NCI-H446 treated with DMSO at 0.1 percent for 48 hours (cell line): ENCODE measurements around the gene ARFGAP2.
A peak's percentile ranks its signal among the peaks of the same experiment; 100 is the strongest.

Experiments used
- DNase-seq: peaks from one replicate; lab custom pipeline; 2025; lab: John Stamatoyannopoulos, UW

Gene ARFGAP2

DNA sequence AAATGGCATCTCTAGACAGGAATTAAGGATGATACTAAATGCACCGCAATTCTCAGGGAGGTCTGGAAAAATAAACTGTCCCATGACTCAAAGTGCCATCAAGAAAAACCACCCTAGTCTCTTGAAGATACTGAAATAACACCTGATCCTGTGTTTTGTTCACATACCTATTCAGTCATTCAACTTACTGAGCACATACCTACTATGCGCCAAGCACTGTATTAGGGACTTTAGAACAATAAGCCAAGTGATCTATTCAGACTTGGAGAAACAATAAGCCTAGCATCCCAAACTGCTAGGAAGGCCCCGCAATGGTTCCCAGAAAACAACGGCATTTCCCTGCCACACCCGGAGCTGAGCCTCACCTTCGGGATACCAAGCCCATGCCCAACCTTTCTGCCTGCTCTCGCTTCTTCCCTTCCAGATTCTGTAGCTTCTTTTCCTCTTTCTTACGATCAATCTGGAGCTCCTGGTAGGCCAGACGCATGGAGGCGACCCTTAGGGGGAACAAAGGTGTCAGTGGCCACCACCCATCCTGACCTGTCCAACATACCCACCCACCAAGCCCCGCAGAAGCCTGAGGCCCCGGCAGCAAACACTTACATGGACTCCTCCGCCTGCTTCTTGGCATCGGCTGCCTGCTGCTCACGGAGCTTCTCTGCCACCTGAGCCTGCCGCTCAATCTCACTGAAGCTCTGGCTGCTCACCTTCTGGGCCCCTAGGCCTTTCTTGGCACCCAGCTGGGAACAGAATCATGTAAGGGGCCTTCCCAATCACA lies 5.4 kb downstream of the ARFGAP2 start:
- DNase-seq = no peak

DNA sequence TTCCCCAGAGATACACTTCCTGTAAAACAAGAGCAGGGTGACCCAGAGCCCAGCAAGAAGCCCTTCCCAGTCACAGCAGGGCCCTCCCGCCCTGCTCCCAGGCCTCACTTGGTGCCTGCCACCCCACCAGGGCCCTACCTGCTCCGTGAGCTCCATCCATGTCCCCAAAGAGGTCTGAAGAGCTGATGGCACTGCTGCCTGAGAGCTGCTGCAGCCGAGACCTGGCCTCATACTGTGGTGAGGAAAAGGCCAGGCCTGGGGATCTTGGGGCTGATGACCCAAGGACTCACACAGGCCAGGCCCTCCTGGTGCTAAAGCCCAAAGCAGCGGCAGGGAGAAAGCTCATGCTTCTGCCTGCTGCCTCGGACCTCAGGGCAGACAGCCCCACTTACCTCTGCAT lies 10.3 kb downstream of the ARFGAP2 start:
- DNase-seq = no peak

GRCh38 chr11:47165253-47165840 lies 11.3 kb downstream of the ARFGAP2 start:
- DNase-seq = no peak

DNA sequence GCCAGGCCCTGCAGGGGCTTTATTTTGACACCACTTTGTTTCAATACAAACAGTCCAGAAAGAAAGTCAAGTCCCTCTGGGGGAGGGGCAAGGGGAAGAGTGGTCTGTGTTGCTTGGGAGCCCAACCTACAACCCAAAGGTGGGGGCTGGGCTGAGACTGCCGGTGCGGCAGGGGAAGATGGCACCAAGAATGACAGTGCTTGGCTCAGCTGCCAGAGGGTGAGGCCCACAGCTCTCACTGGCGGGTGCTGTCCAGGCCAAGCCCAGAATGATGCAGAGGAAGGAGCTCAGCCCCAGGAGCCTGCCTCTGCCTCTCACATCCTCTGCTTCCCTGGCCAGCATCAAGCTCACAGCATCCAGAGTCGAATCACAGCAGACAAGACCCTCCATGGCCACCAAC lies 12.4 kb downstream of the ARFGAP2 start:
- no peak for DNase-seq

GRCh38 chr11:47163898-47164297 lies 12.8 kb downstream of the ARFGAP2 start:
- DNase-seq = no peak

DNA sequence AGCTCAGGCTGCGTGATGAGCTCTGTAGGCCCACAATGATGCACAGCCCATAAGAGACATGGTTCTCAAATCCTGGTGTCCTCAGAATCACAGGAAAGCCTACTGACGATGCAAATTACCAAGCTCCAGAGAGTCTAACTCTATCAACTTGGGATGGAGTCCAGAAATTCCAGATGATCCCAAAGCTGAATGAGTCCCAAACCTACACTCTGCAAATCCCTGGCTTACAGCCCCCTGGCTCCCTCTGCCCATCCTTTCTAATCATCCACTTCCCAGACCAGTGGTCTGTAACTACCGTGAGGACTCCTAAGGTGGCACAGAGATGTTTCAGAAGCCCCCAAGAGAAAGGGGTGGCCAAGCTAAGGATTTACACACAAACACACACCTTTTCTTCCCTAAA lies 13.5 kb downstream of the ARFGAP2 start:
- DNase-seq = no peak

DNA sequence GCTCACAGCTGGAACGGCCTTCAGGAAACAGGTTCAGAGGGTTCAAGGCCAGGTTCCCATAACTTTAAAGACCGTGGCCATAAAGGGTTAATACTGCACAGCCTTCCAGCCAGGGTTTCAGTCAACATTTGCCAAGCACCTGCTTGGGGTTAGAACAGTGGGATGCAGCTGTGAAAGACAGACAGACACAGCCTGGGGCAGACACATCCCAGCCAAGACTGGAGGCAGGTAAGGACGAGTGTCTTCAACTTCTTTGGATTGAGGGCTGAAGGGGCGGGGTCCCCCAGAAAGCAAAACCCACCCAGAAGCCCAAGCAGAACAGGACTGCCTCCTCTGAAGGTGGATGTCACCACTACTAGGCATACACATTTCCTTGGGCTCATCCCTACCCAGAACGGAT lies 14.3 kb downstream of the ARFGAP2 start:
- no peak for DNase-seq

DNA sequence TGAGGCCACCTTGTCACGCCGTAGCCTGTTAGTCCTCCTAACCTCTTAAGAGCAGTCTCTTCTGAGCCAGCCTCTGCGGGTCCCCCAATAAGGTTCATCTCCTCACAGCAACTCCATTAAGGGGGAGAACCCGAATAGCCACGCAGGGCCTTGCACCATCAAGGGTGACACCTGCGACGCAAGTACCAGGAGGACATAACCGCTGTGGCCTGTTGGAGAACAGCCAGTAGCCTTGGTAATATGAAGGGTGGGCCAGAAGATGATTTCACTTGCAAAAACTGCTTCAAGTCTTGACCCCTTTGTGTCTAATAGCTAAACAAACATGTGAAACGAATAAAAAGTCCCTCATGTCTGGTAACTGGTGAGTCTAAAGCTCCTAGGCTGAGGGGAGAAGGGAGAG lies 14.8 kb downstream of the ARFGAP2 start:
- no peak for DNase-seq

DNA sequence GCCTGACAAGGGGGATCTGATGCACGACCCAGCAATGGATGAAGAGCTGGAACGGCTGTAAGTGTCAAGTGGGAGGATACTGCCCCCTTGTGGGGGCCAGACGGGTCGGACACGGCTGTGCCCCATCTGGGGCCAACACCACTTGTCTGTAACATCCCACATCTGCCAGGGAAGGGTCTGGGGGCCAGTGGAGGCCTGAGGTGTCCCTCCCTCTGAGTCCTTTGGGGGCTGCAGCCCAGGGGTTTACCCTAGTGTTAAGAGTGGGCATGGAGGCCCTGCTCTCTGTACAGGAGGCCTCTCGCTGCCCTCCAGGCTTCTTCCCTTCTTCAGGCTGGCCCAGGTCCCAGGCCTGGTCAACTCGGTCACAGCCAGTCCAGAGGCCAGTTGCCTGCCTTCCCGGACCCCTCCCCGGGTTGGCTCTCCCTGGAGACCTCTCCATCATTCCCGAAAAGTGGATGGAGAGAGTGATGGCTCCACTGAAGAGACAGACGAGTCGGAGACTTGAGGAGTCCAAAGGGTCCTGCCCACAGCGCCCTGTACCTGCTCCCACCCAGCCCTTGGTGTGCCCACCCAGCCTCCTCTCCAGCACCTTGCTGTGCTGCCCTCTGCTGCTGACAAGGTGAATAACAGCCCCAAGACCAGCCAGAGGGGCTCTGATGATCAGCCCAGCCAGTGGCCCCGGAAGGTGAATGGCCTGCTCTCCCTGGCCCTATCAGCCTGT lies 15.4 kb downstream of the ARFGAP2 start:
- peak; percentile 43 for DNase-seq

GRCh38 chr11:47160753-47161133 lies 15.9 kb downstream of the ARFGAP2 start:
- no peak for DNase-seq

GRCh38 chr11:47158242-47158641 lies 18.4 kb downstream of the ARFGAP2 start:
- DNase-seq = no peak

DNA sequence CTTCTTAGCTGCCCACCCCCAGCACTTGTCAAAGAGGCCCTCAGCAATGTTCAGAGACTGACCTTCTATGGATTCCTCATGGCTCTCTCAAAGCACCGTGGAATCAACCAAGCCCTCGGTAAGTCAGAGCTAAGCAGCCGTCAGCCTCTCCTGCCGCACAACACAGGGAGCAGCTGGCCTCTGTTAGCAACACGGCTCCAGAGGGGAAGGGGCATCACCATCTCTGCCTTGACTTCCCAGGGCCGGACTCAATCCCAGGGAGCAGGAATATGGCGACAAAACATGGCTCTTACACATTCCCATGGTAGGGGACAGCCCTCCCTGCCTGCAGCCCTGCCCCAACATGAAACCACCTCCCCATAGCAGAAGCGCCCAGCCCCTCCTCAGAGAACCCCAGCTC lies 18.9 kb downstream of the ARFGAP2 start:
- DNase-seq = no peak

- no peak for DNase-seq
Observed at GRCh38 chr11:47156951-47157350, 19.7 kb downstream of the ARFGAP2 start.

DNA sequence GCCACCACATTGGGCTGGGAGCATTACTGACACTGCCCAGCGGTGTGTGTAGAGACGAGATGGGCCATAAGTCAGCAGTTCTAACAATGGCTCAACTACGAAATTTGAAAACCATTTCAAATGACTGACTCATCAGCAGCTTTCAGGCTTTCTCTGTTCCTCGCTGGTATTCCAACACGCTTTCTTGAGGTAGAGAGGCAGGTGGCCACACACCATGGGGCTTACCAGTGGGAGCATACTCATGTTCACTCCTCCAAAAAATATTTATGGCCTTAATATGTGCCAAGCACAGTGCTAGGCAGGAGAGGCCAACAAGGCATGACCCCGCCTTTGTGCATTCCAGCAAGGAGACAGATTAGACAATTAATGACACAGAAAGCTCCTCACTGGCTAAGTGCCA lies 20.3 kb downstream of the ARFGAP2 start:
- DNase-seq = no peak

- DNase-seq = no peak
Observed at GRCh38 chr11:47155879-47156278, 20.8 kb downstream of the ARFGAP2 start.

DNA sequence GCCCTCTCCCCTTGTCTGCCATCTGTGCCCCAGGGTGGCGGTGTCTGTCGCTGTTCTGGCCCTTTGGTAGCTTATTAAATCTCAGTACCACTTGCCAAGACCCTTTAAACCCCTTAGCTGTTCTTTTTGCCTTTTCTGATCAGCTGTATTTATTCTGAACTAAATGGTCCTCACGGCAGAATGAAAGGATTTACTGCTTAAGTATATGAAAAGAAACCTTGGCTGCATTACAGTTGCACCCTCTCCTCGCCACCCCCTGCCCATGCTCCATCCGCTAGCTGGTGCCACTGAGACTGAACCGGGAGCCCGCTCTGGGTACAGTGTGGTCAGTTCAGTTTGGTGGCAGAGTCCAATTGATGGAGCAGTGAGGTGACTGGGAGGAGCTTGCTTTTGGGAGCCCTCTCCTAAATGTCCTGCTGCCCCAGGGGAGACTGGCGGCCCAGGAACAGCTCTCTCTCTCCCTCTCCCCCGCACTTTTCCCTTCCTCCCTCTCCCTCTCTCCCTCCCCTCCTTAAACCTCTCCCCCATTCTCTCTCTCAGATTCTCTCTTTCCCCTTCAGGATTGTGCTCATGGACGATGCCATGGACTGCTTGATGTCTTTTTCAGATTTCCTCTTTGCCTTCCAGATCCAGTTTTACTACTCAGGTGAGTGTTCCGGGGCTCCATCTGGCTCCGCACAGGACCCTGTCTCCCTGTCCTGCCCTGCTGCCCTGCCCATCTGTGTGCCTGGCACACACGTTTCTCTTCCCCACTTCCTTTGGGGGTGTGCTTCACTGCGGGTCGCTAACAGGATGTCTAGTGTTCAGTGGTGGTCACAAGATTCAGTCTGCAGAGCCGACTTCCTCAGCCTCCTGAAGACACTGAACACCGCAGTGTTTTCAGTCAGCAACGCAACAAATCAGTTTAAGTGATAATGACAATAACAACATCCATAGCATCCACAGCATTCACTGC lies 21.8 kb downstream of the ARFGAP2 start:
- DNase-seq = no peak

DNA sequence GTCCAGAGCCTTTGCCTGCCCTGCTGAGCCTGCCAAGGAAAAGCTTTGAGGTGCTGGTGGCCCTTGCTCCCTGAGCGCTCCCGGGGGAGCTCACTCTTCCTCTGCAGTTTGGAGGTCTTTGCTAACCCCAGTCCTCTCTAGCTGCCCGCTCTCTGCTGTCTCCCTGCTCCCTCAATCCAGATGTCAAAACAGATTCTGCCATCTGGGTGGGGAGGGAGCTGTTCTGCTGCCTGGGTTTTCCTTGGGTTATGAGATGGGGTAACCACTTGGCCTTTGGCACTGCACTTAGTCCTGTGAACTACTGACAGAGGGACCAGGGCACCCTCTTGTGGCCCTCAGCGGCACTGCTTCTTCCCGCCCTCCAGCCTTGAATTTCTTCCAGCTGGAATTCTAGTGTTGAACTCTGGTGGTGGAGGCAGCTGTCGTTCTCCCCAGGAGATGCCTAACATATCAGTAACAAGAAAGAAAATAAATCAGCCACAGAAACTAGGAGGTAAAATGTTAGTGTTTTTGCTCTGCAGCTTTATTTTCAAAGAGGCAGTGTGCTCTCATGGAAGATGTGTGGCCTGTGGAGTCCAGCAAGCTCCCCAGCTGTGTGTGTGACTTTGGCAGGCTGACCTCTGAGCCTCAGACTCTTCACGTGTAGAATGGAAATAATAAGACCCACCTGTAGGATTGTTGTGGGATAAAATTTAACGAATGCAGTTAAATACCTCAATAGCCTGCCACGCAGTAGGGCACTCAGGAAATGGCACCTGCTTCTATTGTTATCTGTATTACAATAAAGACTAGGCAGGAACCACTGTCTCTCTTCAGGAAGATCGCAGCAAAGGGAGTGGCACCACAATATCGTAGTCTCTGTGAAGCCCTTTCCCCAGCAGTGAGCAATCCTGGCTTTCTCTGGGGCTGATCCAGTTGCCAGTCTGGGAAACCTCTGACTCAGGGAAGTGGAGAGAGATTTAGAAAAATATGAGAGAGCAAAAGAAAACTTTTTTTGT lies 23.4 kb downstream of the ARFGAP2 start:
- DNase-seq = peak; percentile 61

DNA sequence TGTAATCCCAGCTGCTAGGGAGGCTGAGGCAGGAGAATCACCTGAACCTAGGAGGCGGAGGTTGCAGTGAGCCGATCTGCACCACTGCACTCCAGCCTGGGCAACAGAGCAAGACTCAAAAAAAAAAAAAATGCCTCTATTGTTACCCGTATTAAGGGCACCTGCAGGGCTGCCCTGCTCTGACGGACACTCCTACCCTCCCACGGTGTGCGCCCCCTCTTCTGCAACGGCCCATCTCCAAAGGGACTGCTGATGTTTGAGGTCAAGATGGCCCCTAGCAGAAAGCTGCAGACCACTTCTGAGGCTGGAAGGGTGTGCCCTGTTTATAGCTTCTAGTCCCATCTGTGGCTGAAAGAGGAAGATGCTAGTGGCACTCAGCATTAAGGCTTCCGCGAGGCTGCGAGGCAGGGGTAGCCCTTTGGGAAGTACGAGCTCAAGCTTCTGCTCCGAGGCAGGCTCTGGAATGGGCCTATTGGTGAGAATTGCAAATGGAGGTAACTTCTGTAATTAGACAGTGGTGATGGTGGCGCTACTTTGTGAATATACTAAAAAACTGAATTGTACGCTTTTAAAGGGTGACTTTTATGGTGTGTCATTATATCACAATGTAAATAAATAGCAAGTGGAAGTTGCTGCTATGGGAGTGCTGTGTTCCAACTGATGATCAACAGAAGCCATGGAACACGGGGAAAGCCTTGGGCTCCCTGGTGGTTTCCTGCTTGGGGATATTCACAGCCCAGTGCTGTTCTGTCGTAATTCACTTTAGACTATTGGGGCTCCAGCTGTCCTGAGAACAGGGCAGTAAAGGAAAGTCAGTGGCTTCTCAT lies 24.3 kb downstream of the ARFGAP2 start:
- no peak for DNase-seq

DNA sequence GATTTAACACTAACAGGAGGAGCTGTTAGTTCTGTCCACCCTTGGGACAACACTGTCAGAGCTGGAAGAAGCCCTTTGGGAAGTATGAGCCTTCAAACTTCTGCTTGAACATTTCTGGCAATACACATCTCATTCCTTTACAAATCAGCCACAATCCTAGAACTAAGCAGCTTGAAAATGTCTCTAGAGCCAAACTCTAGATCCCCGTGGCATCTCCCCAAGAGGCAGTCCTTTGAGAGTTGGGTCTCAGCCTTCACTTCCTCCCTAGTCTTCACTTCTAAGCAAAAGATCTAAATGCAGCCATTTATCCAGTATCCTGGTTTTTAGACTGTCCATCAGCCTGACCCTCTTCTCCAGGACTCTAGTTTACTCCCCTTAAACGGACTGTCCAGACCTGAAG lies 26.9 kb downstream of the ARFGAP2 start:
- no peak for DNase-seq
